Activated T-helper 2 cell treated with anti-CD3 and anti-CD28 coated beads, Interferon-gamma antibody, Interleukin-2, Interleukin-4, amounts not matched to agents 10 μg/mL and 5 μg/mL and 100 μg/mL, durations not matched to agents 14 hours and 24 hours and 36 hours (primary cell): ENCODE data around the gene ISY1. TPM values are rescaled to one million over a fixed set of nuclear protein-coding genes. Genes with fewer than 3 reads are reported as not detected.
"Not testable (repeated sequence)": the region's sequence is repeated elsewhere in the genome, so short reads cannot be mapped to it uniquely, and the experiment has no call there.

Experiments used
- DNase-seq: peaks from one replicate; pipeline ENCODE4 v3.0.0; 2021; ENCODE audit warnings: low spot score
- H3K27ac Mint-ChIP-seq: one replicate; pipeline ENCODE4 v1.8.0; 2021; ENCODE audit warnings: mixed read lengths
- H3K27me3 Mint-ChIP-seq: one replicate; pipeline ENCODE4 v1.8.0; 2021; ENCODE audit warnings: low read depth, mixed read lengths
- H3K36me3 Mint-ChIP-seq: one replicate; pipeline ENCODE4 v1.8.0; 2021; ENCODE audit warnings: low read depth, mixed read lengths
- H3K4me1 Mint-ChIP-seq: one replicate; pipeline ENCODE4 v1.8.0; 2021; ENCODE audit warnings: low read depth, mixed read lengths
- H3K4me3 Mint-ChIP-seq: one replicate; pipeline ENCODE4 v1.8.0; 2021; ENCODE audit warnings: low read depth, mild to moderate bottlenecking, moderate library complexity, mixed read lengths
- H3K9me3 Mint-ChIP-seq: one replicate; pipeline ENCODE4 v1.8.0; 2021; ENCODE audit warnings: mixed read lengths
- intact Hi-C: fragments of 100-400 bp; cut with micrococcal nuclease; formaldehyde crosslinking; loops from one replicate; pipeline ENCODE4 v1.15.1; 2023
- total RNA-seq: library from RNA; stranded (reverse); gene quantifications from 2 replicates; pipeline ENCODE4 v1.2.3, GENCODE V29; 2022

Gene ISY1
- total RNA-seq, 1 donor from 2014 or later = 71.4 TPM

- H3K27ac Mint-ChIP-seq = peak overlapping the region; percentile 98
- peaks cover 35% of the 10 kb centered on the region for H3K36me3 Mint-ChIP-seq
- H3K27me3 Mint-ChIP-seq = no peaks in the 10 kb centered on the region
- intact Hi-C loops = loop anchor here (1.0 to 5.0 kb wide), 5 partner anchors 46 to 258 kb away; partner anchors contain the start of genes COPG1 and IFT122
- H3K4me1 Mint-ChIP-seq = peaks cover 38% of the 10 kb centered on the region
- no peaks in the 10 kb centered on the region for H3K9me3 Mint-ChIP-seq
- peak overlapping the region; percentile 97 for H3K4me3 Mint-ChIP-seq
- no peak for DNase-seq
Observed at GRCh38 chr3:129184396-129184657, 23.5 kb upstream of the ISY1 start.

GRCh38 chr3:129183569-129184395 lies 22.9 kb upstream of the ISY1 start, which contains the start of gene CNBP:
Gene CNBP, minus strand, starts transcription at chr3:129183896. Its CDS starts 12,139 bp downstream, at chr3:129171757.
- Mint-ChIP-seq H3K4me3 (peak within 1 kb of the TSS; percentile 97), H3K4me1 (peaks cover 42% of the 10 kb centered on the region), H3K27ac (peak within 1 kb of the TSS; percentile 98), H3K9me3 (no peaks in the 10 kb centered on the region), H3K27me3 (no peaks in the 10 kb centered on the region), H3K36me3 (peaks cover 39% of the 10 kb centered on the region)
- intact Hi-C loops = loop anchor here (1.0 to 5.0 kb wide), 7 partner anchors 22 to 259 kb away; partner anchors contain the start of genes COPG1, IFT122, ISY1 and RAB43
- DNase-seq = peak; percentile 91

- Mint-ChIP-seq H3K4me3 (peak overlapping the region; percentile 97), H3K9me3 (no peaks in the 10 kb centered on the region), H3K4me1 (peaks cover 45% of the 10 kb centered on the region), H3K36me3 (peaks cover 49% of the 10 kb centered on the region), H3K27ac (peak overlapping the region; percentile 98), H3K27me3 (no peaks in the 10 kb centered on the region)
- intact Hi-C loops = loop anchor here (1.0 to 5.0 kb wide), 4 partner anchors 21 to 260 kb away; partner anchors contain the start of genes IFT122, ISY1 and RAB43
- DNase-seq = no peak
Observed at GRCh38 chr3:129182390-129183185, 21.7 kb upstream of the ISY1 start.

GRCh38 chr3:129181819-129182218 lies 21.0 kb upstream of the ISY1 start:
- intact Hi-C loops = loop anchor here (2.0 to 5.0 kb wide), 3 partner anchors 61 to 260 kb away; partner anchors contain the start of genes IFT122 and RAB43
- Mint-ChIP-seq H3K9me3 (no peaks in the 10 kb centered on the region), H3K4me3 (peak overlapping the region; percentile 97), H3K36me3 (peaks cover 57% of the 10 kb centered on the region), H3K4me1 (peaks cover 50% of the 10 kb centered on the region), H3K27me3 (no peaks in the 10 kb centered on the region), H3K27ac (peak overlapping the region; percentile 98)
- no peak for DNase-seq

GRCh38 chr3:129180461-129180860 lies 19.6 kb upstream of the ISY1 start:
- peaks cover 55% of the 10 kb centered on the region for H3K4me1 Mint-ChIP-seq
- H3K9me3 Mint-ChIP-seq = no peaks in the 10 kb centered on the region
- peak overlapping the region; percentile 97 for H3K4me3 Mint-ChIP-seq
- H3K27ac Mint-ChIP-seq = peak overlapping the region; percentile 62
- no peaks in the 10 kb centered on the region for H3K27me3 Mint-ChIP-seq
- intact Hi-C loops = loop anchor here (5.0 kb wide), 2 partner anchors 132 to 262 kb away; partner anchors contain the start of gene IFT122
- DNase-seq = no peak
- peaks cover 70% of the 10 kb centered on the region for H3K36me3 Mint-ChIP-seq

GRCh38 chr3:129176051-129176450 lies 15.2 kb upstream of the ISY1 start:
- H3K27ac Mint-ChIP-seq = peak overlapping the region; percentile 7
- H3K9me3 Mint-ChIP-seq = no peaks in the 10 kb centered on the region
- peak overlapping the region; percentile 1 for H3K4me3 Mint-ChIP-seq
- H3K27me3 Mint-ChIP-seq = no peaks in the 10 kb centered on the region
- peaks cover 55% of the 10 kb centered on the region for H3K4me1 Mint-ChIP-seq
- H3K36me3 Mint-ChIP-seq = peaks cover 73% of the 10 kb centered on the region
- intact Hi-C loops = loop anchor here (2.0 kb wide), 1 partner anchor 13 kb away; no protein-coding TSS in a partner anchor
- DNase-seq = no peak

- Mint-ChIP-seq H3K27ac (no peak overlapping the region), H3K4me3 (no peak overlapping the region), H3K9me3 (no peaks in the 10 kb centered on the region), H3K4me1 (peaks cover 42% of the 10 kb centered on the region), H3K36me3 (peaks cover 77% of the 10 kb centered on the region), H3K27me3 (no peaks in the 10 kb centered on the region)
- DNase-seq = no peak
- intact Hi-C loops = no loop called here
Observed at GRCh38 chr3:129173725-129174124, 12.9 kb upstream of the ISY1 start.

- Mint-ChIP-seq H3K27me3 (no peaks in the 10 kb centered on the region), H3K4me3 (no peak overlapping the region), H3K9me3 (no peaks in the 10 kb centered on the region), H3K27ac (no peak overlapping the region), H3K36me3 (peaks cover 75% of the 10 kb centered on the region), H3K4me1 (peaks cover 39% of the 10 kb centered on the region)
- no peak for DNase-seq
- intact Hi-C loops = no loop called here
Observed at GRCh38 chr3:129173206-129173605, 12.3 kb upstream of the ISY1 start.

GRCh38 chr3:129166579-129167332 lies 5.9 kb upstream of the ISY1 start:
- Mint-ChIP-seq H3K27ac (no peak overlapping the region), H3K4me1 (peaks cover 22% of the 10 kb centered on the region), H3K27me3 (no peaks in the 10 kb centered on the region), H3K9me3 (no peaks in the 10 kb centered on the region), H3K36me3 (peaks cover 67% of the 10 kb centered on the region), H3K4me3 (no peak overlapping the region)
- DNase-seq = no peak
- intact Hi-C loops = no loop called here

GRCh38 chr3:129165594-129165993 lies 4.7 kb upstream of the ISY1 start:
- DNase-seq, H3K9me3 Mint-ChIP-seq, H3K27ac Mint-ChIP-seq, H3K27me3 Mint-ChIP-seq, H3K4me3 Mint-ChIP-seq, intact Hi-C loops: not testable (repeated sequence)
- Mint-ChIP-seq H3K4me1 (peaks cover 18% of the 10 kb centered on the region), H3K36me3 (peaks cover 56% of the 10 kb centered on the region)

GRCh38 chr3:129164500-129164899 lies 3.6 kb upstream of the ISY1 start:
- H3K9me3 Mint-ChIP-seq = no peaks in the 10 kb centered on the region
- H3K36me3 Mint-ChIP-seq = peaks cover 48% of the 10 kb centered on the region
- intact Hi-C loops = no loop called here
- no peak overlapping the region for H3K27ac Mint-ChIP-seq
- H3K4me1 Mint-ChIP-seq = peaks cover 22% of the 10 kb centered on the region
- no peak overlapping the region for H3K4me3 Mint-ChIP-seq
- H3K27me3 Mint-ChIP-seq = no peaks in the 10 kb centered on the region
- DNase-seq = no peak
